GM12892 (cell line): ENCODE results near the gene TSSK3.

ENCODE experiments used
- POLR2A ChIP-seq: IDR thresholded peaks from 2 replicates; pipeline ENCODE4 v1.6.1; 2011; ENCODE audit warnings: low read depth, low read length, control low read depth
- POLR2AphosphoS5 ChIP-seq: IDR thresholded peaks from 2 replicates; pipeline ENCODE4 v1.6.1; 2011; ENCODE audit warnings: low read depth, low read length, control low read depth

DNA sequence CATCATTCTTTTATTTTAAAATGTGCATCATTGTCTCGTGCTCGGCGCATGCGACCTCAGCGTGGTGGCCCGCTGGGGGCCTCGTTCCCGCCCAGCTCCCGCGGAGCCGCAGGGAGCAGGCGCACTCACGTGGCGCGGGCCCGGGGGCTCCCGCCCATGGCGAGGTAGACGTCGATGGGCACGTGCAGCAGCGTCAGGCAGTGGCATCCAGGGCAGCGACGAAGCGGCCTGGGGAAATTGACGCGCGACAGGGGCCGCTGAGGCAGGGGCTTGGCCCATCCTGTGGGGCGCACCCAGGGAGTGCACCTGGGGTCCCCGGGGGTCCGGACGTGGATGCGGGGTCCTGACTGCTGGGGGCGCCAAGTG is 1.0 kb upstream of the TSSK3 start:
- TF ChIP-seq POLR2A (no peak; the same call in 1 of the 2 replicates), POLR2AphosphoS5 (no peak)
